Epithelial cell of esophagus (primary cell): Measurements from ENCODE around the gene RNF123.

ENCODE experiments used
- DNase-seq: peaks from one replicate; pipeline ENCODE4 v3.0.0; 2010; ENCODE audit warnings: low read depth
- H3K4me3 ChIP-seq: 2 replicates; pipeline ENCODE4 v1.5.1; 2011; ENCODE audit warnings: mild to moderate bottlenecking, low read length, control low read depth
- CTCF ChIP-seq: IDR thresholded peaks from 2 replicates; pipeline ENCODE4 v1.5.1; 2011; ENCODE audit warnings: low read depth, mild to moderate bottlenecking, low read length, control low read depth, inconsistent platforms; ENCODE audit not compliant: insufficient read depth; ENCODE audit errors: missing control alignments

Gene RNF123

GRCh38 chr3:49713336-49714105 lies 24.2 kb downstream of the RNF123 start:
- no peak for DNase-seq
- H3K4me3 ChIP-seq: no peak overlapping the region
- TF ChIP-seq CTCF: no peak

GRCh38 chr3:49714728-49715550 lies 25.6 kb downstream of the RNF123 start:
- H3K4me3 ChIP-seq: no peak overlapping the region
- TF ChIP-seq CTCF: no peak
- no peak for DNase-seq

- DNase-seq: no peak
- no peak for TF ChIP-seq CTCF
- H3K4me3 ChIP-seq: no peak overlapping the region
Measured at GRCh38 chr3:49715611-49716121, 26.3 kb downstream of the RNF123 start.

- H3K4me3 ChIP-seq: no peak overlapping the region
- TF ChIP-seq CTCF: no peak
- DNase-seq: no peak
Measured at GRCh38 chr3:49716169-49716568, 26.8 kb downstream of the RNF123 start.

GRCh38 chr3:49716691-49717210 lies 27.4 kb downstream of the RNF123 start:
- no peak for TF ChIP-seq CTCF
- no peak for DNase-seq
- no peak overlapping the region for H3K4me3 ChIP-seq

GRCh38 chr3:49717211-49717958 lies 28.0 kb downstream of the RNF123 start:
- no peak for DNase-seq
- no peak for TF ChIP-seq CTCF
- H3K4me3 ChIP-seq: no peak overlapping the region
